PFSK-1 (cell line): ENCODE results near the gene DOCK4.

Experiments
- FOXP2 ChIP-seq: optimal IDR thresholded peaks from 2 replicates; pipeline ENCODE3; 2011; ENCODE audit warnings: borderline replicate concordance, control low read depth, inconsistent platforms; ENCODE audit not compliant: insufficient read depth; ENCODE audit errors: extremely low read length, extremely low read depth
- POLR2AphosphoS5 ChIP-seq: IDR thresholded peaks from 2 replicates; pipeline ENCODE4 v1.6.1; 2012; ENCODE audit warnings: low read depth, mild to moderate bottlenecking, control low read depth, low read length, moderate library complexity
- REST ChIP-seq, 2 experiments: IDR thresholded peaks; 2 replicates each; pipeline versions ENCODE4 v1.6.1 to v1.8.0; 2011 to 2012; ENCODE audit warnings: low read depth in 2 of 2, low read length in 2 of 2, control low read depth in 1 of 2, inconsistent platforms in 1 of 2, mild to moderate bottlenecking in 1 of 2, moderate library complexity in 1 of 2; ENCODE audit not compliant: insufficient read depth in 1 of 2
- SIN3A ChIP-seq: IDR thresholded peaks from 2 replicates; pipeline ENCODE4 v1.6.1; 2012; ENCODE audit warnings: mild to moderate bottlenecking, low read length, moderate library complexity, borderline replicate concordance; ENCODE audit not compliant: insufficient read depth
- TAF1 ChIP-seq: IDR thresholded peaks from 2 replicates; pipeline ENCODE4 v1.6.1; 2012; ENCODE audit warnings: low read length, control low read depth, borderline replicate concordance; ENCODE audit not compliant: insufficient read depth

Gene DOCK4

GRCh38 chr7:111736552-111736874 is 469.7 kb downstream of the DOCK4 start:
- TF ChIP-seq POLR2AphosphoS5, result no peak
- TF ChIP-seq TAF1, result no peak
- TF ChIP-seq REST (IDR thresholded peaks at IDR 0.05; ENCODE audit: insufficient read depth in 1 of 2, low read depth in 2 of 2, low read length in 2 of 2), result no peak
- no peak for TF ChIP-seq SIN3A
- TF ChIP-seq FOXP2, result no peak

- TF ChIP-seq TAF1 (no peak), REST (IDR thresholded peaks at IDR 0.05; ENCODE audit: insufficient read depth in 1 of 2, low read depth in 2 of 2, low read length in 2 of 2) (no peak), SIN3A (no peak), FOXP2 (no peak), POLR2AphosphoS5 (no peak)
These were observed 470.3 kb downstream of the DOCK4 start for GRCh38 chr7:111735661-111736551.

- TF ChIP-seq SIN3A (no peak), TAF1 (no peak), FOXP2 (no peak), REST (IDR thresholded peaks at IDR 0.05; ENCODE audit: insufficient read depth in 1 of 2, low read depth in 2 of 2, low read length in 2 of 2) (no peak)
These were observed 471.1 kb downstream of the DOCK4 start for GRCh38 chr7:111734954-111735660.

- no peak for TF ChIP-seq SIN3A
- TF ChIP-seq FOXP2, result no peak
- TF ChIP-seq POLR2AphosphoS5, result no peak
- no peak for TF ChIP-seq TAF1
- TF ChIP-seq REST (IDR thresholded peaks at IDR 0.05; ENCODE audit: insufficient read depth in 1 of 2, low read depth in 2 of 2, low read length in 2 of 2), result no peak
These were observed 473.3 kb downstream of the DOCK4 start for GRCh38 chr7:111732923-111733322.
